ENCODE measurements around the gene TMEM120A.

TMEM120A gene

DNA sequence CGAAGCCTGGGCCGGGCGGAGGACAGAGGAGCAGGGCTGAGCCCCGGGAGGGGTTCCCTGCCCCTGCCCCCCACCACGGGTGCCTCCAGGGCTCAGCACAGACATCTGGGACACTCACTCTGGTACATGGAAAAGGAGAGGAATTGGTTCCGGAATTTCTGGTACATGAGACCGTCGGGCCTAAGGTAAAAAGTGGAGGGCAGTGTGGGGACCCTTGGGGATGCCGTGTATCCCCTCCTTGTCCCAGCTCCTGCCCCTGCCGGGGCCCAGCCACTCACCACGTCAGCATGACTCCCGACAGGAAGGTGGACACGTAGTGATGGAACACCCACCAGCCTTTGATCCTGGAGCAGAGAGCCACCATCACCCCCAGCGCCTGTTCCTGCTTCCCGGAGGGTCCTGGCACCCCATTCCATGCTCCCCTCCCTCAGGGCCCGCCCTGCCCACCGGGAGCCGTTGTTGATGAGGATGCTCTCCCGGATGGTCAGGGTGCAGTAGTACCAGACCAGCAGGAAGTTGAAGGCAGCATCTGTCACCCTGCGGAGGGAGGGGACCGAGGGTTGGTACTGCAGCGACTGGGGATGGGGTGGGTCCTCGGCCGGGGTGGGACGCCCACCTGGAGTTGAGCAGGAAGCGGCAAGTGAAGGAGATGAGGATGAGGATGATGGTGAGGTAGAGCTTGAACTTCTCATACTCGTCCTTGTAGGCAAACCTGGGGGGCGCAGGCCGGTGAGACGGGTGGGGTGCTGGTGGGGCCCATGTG lies 6.4 kb downstream of the TMEM120A start:
- DNase-seq (ENCODE audit: insufficient read length, low spot score) (no peak), FAIRE-seq (no peak)
- TF ChIP-seq POLR2A (IDR thresholded peaks at IDR 0.05; ENCODE audit: low read depth, low read length): no peak

- no peak for FAIRE-seq
- TF ChIP-seq POLR2A (IDR thresholded peaks at IDR 0.05; ENCODE audit: low read depth, low read length): no peak
Observed at GRCh38 chr7:75987026-75987804, 7.2 kb downstream of the TMEM120A start.

DNA sequence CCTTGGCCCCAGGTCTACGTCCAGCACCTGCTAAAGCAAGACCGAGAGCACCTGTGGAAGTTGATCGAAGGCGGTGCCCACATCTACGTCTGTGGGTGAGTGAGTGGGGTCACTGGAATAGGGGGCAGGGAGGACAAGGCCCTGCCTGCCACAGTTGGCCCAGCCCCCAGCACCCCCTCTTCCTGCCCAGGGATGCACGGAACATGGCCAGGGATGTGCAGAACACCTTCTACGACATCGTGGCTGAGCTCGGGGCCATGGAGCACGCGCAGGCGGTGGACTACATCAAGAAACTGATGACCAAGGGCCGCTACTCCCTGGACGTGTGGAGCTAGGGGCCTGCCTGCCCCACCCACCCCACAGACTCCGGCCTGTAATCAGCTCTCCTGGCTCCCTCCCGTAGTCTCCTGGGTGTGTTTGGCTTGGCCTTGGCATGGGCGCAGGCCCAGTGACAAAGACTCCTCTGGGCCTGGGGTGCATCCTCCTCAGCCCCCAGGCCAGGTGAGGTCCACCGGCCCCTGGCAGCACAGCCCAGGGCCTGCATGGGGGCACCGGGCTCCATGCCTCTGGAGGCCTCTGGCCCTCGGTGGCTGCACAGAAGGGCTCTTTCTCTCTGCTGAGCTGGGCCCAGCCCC lies 8.1 kb downstream of the TMEM120A start:
- DNase-seq (ENCODE audit: insufficient read length, low spot score): no peak
- FAIRE-seq: no peak
- TF ChIP-seq POLR2A (IDR thresholded peaks at IDR 0.05; ENCODE audit: low read depth, low read length): no peak

More at GRCh38 chr7:75987026-75987804, 7.2 kb downstream of the TMEM120A start:
- no peak for DNase-seq (ENCODE audit: insufficient read length, low spot score)

GRCh38 chr7:75985518-75986146 lies 8.8 kb downstream of the TMEM120A start:
- no peak for TF ChIP-seq POLR2A (IDR thresholded peaks at IDR 0.05; ENCODE audit: low read depth, low read length)
- DNase-seq (ENCODE audit: insufficient read length, low spot score): no peak
- no peak for FAIRE-seq

- DNase-seq (ENCODE audit: insufficient read length, low spot score): no peak
- TF ChIP-seq POLR2A (IDR thresholded peaks at IDR 0.05; ENCODE audit: low read depth, low read length): no peak
- no peak for FAIRE-seq
Observed at GRCh38 chr7:75985009-75985517, 9.3 kb downstream of the TMEM120A start.

DNA sequence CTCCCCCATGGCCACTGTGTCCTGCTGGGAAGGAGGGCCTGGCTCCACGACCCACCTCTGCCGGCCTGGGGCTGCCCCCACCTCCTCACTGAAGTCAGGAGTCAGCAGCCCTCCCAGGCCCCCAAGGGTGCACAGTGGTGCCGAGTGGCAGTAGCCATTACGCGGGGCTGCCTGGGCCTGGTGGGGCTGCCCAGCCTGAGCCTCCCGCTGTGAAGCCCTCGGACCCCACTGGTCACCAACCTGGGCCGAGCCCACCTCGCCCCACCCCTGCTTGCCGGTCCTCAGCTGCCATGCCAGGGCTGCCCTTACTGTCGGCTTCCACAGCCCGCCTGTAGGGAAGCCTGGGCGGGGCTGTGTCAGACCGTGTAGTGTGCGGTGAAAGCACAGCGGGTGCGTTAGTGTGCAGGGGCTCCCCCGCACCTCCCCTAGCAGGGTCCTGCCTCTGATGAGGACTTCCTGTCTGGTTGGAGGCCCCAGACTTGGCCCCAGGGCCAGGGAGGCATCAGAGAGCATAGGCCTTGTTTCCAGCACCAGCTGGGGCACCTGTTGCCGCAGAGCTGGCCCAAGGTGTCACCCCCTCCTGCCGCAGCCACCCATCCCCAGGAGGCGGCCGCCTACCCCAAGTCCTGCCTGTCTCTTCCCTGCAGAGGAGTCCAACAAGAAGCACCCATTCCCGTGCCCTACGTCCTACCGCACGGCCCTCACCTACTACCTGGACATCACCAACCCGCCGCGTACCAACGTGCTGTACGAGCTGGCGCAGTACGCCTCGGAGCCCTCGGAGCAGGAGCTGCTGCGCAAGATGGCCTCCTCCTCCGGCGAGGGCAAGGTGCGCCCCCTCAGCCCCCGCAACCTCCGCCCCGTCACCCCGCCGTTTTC lies 10.0 kb downstream of the TMEM120A start:
- DNase-seq (ENCODE audit: insufficient read length, low spot score) (no peak), FAIRE-seq (no peak)
- no peak for TF ChIP-seq POLR2A (IDR thresholded peaks at IDR 0.05; ENCODE audit: low read depth, low read length)

- no peak for DNase-seq (ENCODE audit: insufficient read length, low spot score)
- no peak for TF ChIP-seq POLR2A (IDR thresholded peaks at IDR 0.05; ENCODE audit: low read depth, low read length)
- FAIRE-seq: no peak
Observed at GRCh38 chr7:75983471-75984129, 10.8 kb downstream of the TMEM120A start.

- DNase-seq (ENCODE audit: insufficient read length, low spot score) (no peak), FAIRE-seq (no peak)
- TF ChIP-seq POLR2A (IDR thresholded peaks at IDR 0.05; ENCODE audit: low read depth, low read length): no peak
Observed at GRCh38 chr7:75982306-75983064, 11.9 kb downstream of the TMEM120A start.

GRCh38 chr7:75981453-75982305 lies 12.7 kb downstream of the TMEM120A start:
- DNase-seq (ENCODE audit: insufficient read length, low spot score) (no peak), FAIRE-seq (no peak)
- no peak for TF ChIP-seq POLR2A (IDR thresholded peaks at IDR 0.05; ENCODE audit: low read depth, low read length)

DNA sequence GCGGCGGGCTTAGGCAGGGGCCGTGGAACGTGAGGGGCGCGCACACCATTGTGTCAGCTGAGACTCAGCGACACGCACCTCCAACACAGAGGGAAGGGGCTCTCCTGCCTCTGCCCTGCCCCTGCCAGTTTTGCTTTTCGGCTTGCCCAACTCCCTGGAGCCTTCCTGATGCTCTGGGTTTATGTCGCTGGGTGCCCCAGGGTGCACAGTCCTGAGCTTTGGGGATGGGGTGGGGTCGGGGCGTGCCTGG lies 13.3 kb downstream of the TMEM120A start:
- DNase-seq (ENCODE audit: insufficient read length, low spot score) (no peak), FAIRE-seq (no peak)
- TF ChIP-seq POLR2A (IDR thresholded peaks at IDR 0.05; ENCODE audit: low read depth, low read length): no peak
